GM23248 (cell line): ENCODE results near the gene TP63. TPM values are rescaled to one million over a fixed set of nuclear protein-coding genes. Genes with fewer than 3 reads are reported as not detected.

Source experiments
- DNase-seq: peaks from one replicate; pipeline ENCODE4 v3.0.0-alpha.2; 2015
- H2AFZ ChIP-seq: fragments of 200-600 bp; sonication (generic); 2 replicates; pipeline ENCODE4 v1.6.1; 2016; ENCODE audit warnings: antibody characterized with exemption
- H3F3A ChIP-seq: fragments of 200-600 bp; sonication (generic); 2 replicates; pipeline ENCODE4 v1.6.1; 2016; ENCODE audit warnings: mild to moderate bottlenecking, antibody characterized with exemption, mixed run types; ENCODE audit not compliant: insufficient read depth
- H3K27ac ChIP-seq: fragments of 200-600 bp; sonication (generic); 2 replicates; pipeline ENCODE4 v1.5.1; 2016; ENCODE audit warnings: mild to moderate bottlenecking
- H3K27me3 ChIP-seq: fragments of 200-600 bp; sonication (generic); replicated peaks from 2 replicates; pipeline ENCODE4 v1.6.1; 2016; ENCODE audit warnings: mild to moderate bottlenecking; ENCODE audit not compliant: insufficient read depth
- H3K36me3 ChIP-seq: fragments of 200-600 bp; sonication (generic); 2 replicates; pipeline ENCODE4 v1.6.1; 2016; ENCODE audit warnings: low read depth, mild to moderate bottlenecking
- H3K4me1 ChIP-seq: fragments of 200-600 bp; sonication (generic); 2 replicates; pipeline ENCODE4 v1.6.1; 2016; ENCODE audit warnings: mild to moderate bottlenecking; ENCODE audit not compliant: insufficient read depth
- H3K4me2 ChIP-seq: fragments of 200-600 bp; sonication (generic); one replicate; pipeline ENCODE4 v1.6.1; 2016; ENCODE audit warnings: mild to moderate bottlenecking; ENCODE audit not compliant: unreplicated experiment
- H3K4me3 ChIP-seq: fragments of 200-600 bp; sonication (generic); 2 replicates; pipeline ENCODE4 v1.5.1; 2016; ENCODE audit warnings: mild to moderate bottlenecking
- H3K79me2 ChIP-seq: fragments of 200-600 bp; sonication (generic); 2 replicates; pipeline ENCODE4 v1.6.1; 2016; ENCODE audit warnings: mild to moderate bottlenecking; ENCODE audit not compliant: insufficient read depth
- H3K9ac ChIP-seq: fragments of 200-600 bp; sonication (generic); 2 replicates; pipeline ENCODE4 v1.6.1; 2016; ENCODE audit warnings: mild to moderate bottlenecking
- H3K9me2 ChIP-seq: fragments of 200-600 bp; sonication (generic); 2 replicates; pipeline ENCODE4 v1.6.1; 2016; ENCODE audit warnings: mixed run types, mild to moderate bottlenecking, moderate library complexity; ENCODE audit not compliant: insufficient read depth
- H3K9me3 ChIP-seq: fragments of 200-600 bp; sonication (generic); one replicate; pipeline ENCODE4 v1.6.1; 2017; ENCODE audit warnings: low read depth
- H4K20me1 ChIP-seq: fragments of 200-600 bp; sonication (generic); 2 replicates; pipeline ENCODE4 v1.6.0; 2016; ENCODE audit not compliant: insufficient read depth
- EZH2 ChIP-seq: fragments of 200-600 bp; sonication (generic); IDR thresholded peaks from 2 replicates; pipeline ENCODE4 v1.6.1; 2018; ENCODE audit warnings: antibody characterized with exemption, mild to moderate bottlenecking; ENCODE audit not compliant: insufficient read depth, poor library complexity, severe bottlenecking
- EZH2phosphoT487 ChIP-seq: fragments of 200-600 bp; sonication (generic); IDR thresholded peaks from 2 replicates; pipeline ENCODE4 v1.6.1; 2018; ENCODE audit warnings: antibody characterized with exemption, moderate library complexity, mild to moderate bottlenecking, low read depth; ENCODE audit not compliant: insufficient read depth
- WGBS, 2 experiments: methylation state at CpG; one replicate each; pipeline ENCODE4 v1.1.6; 2015 to 2017; ENCODE audit warnings: low lambda C conversion rate in 2 of 2, low coverage in 1 of 2; ENCODE audit errors: missing lambda C conversion rate in 2 of 2; 5-methylcytosine and 5-hydroxymethylcytosine counted together
- in situ Hi-C: fragments of 300-500 bp; cut with MboI; formaldehyde crosslinking; loops from 2 replicates; pipeline ENCODE4 v1.15.0; 2020
- polyA plus RNA-seq: library from polyadenylated mRNA; unstranded; fragments of >200 nt; fragmentation: Nextera tagmentation; extraction: Ambion mirVana; gene quantifications from 2 replicates; pipeline ENCODE4 v1.2.1, GENCODE V29; 2016
- total RNA-seq: library from RNA; depleted of rRNA; stranded (reverse); fragments of >200 nt; shearing (Covaris generic); gene quantifications from 2 replicates; pipeline ENCODE4 v1.2.3, GENCODE V29; 2014

Gene TP63
- total and polyA plus RNA-seq, 2 experiments from 2014 or later, result not detected

DNA sequence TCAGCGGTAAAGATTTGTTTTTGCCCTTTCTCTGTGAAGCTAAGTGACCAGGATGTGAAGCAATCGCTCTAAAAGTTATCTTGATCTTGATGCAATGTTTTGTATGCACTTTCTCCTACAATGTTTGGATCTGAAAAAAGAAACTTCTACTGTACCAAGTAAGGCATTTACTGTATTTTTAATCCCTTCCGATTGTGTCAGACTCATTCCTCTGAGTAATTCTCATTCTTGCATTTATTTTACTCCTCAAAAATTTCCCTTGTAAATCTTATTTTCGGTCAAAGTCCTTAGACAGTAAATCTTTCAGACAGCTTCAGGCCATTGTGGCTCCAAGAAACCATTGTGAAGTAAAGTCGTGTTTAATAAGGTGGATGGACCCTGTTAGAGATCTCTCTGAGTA lies 141.9 kb downstream of the TP63 start:
- WGBS, 2 experiments, result 6 to 8% methylated on average over 5 of the region's 5 CpGs
- Histone ChIP-seq H3K4me1 (peaks cover 23% of the 10 kb centered on the region), H3K27ac (peak overlapping the region; percentile 76), H3K79me2 (no peaks in the 10 kb centered on the region), H3F3A (peaks cover 31% of the 10 kb centered on the region), H3K9me3 (no peaks in the 10 kb centered on the region), H3K27me3 (no peaks in the 10 kb centered on the region), H2AFZ (peak overlapping the region; percentile 65), H3K36me3 (no peaks in the 10 kb centered on the region), H3K4me2 (peak overlapping the region; percentile 87), H3K9ac (peak overlapping the region; percentile 52), H3K9me2 (no peaks in the 10 kb centered on the region), H3K4me3 (peak overlapping the region; percentile 57), H4K20me1 (no peaks in the 10 kb centered on the region)
- peak; percentile 80 for DNase-seq
- in situ Hi-C loops, result no loop called here
- no peak for TF ChIP-seq EZH2phosphoT487
- no peak for TF ChIP-seq EZH2

DNA sequence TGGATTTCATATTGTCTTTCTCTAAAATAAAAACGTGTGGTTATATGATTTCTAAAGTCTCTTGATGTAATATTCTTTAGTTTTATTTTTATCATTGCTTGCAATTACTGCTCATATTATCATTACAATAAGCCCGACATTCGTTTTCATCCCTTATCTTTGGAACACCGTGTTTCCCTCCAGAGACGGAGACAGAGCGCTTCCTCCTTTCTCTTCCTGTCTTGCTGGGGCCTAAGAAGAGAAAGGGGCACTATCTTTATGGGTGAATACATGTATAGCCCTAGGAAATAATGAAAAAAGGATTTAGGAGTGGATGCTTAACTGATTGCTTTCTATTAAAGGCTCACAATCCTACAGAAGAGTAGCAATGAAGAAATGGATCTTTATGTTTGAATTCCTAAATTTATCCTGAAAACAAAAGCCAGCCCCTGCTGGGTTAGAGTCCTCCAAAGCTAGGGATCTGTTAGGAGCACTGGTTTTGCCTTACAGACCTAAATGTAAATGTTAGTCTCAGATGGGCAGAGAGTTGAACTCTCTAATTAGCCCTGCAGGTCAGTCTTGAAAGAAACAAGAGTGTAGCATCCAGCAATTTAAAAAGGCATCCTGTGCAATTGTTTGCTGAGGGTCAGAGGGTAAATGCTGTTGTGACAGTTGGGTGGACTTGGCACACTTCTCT lies 145.1 kb downstream of the TP63 start:
- Histone ChIP-seq H3K4me1 (peaks cover 23% of the 10 kb centered on the region), H3F3A (peaks cover 31% of the 10 kb centered on the region), H2AFZ (no peak overlapping the region), H3K4me2 (no peak overlapping the region), H3K79me2 (no peaks in the 10 kb centered on the region), H3K9me2 (no peaks in the 10 kb centered on the region), H4K20me1 (no peaks in the 10 kb centered on the region), H3K9ac (no peak overlapping the region), H3K27ac (no peak overlapping the region), H3K36me3 (no peaks in the 10 kb centered on the region), H3K9me3 (no peaks in the 10 kb centered on the region), H3K27me3 (no peaks in the 10 kb centered on the region), H3K4me3 (no peak overlapping the region)
- TF ChIP-seq EZH2phosphoT487 (no peak), EZH2 (no peak)
- in situ Hi-C loops, result no loop called here
- WGBS, 2 experiments, result 82 to 84% methylated on average over 6 of the region's 6 CpGs
- DNase-seq, result no peak

DNA sequence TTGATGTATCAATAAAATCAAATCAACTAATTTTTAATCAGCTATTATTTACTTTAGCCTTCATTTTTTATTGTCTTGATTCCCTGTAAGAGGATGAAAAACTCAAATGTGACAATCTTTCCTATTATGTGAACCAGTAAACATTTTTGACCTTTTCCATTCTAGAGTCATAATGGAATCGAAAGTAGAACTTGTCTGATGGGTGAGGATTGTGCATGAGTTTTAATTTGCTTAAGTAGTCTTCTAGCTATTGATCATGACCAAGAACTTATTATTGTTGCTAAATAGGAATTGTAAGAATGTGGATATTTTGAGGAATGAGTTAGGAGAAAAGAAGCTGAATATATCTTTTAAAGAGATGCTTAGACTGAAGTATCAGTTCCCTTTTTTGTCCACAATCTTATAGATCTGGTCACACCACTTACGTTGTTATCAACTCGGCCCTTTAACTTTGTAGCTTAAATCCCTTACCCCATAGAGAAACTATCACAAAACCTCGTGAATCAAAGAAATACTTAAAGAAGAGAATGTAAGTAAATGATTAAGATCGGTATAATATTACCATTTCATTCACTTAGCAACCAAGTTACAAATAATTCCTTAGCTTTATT lies 147.3 kb downstream of the TP63 start:
- Histone ChIP-seq H3K27me3 (no peaks in the 10 kb centered on the region), H3F3A (peaks cover 12% of the 10 kb centered on the region), H3K4me1 (peaks cover 3% of the 10 kb centered on the region), H3K9me3 (no peaks in the 10 kb centered on the region), H2AFZ (no peak overlapping the region), H3K4me3 (no peak overlapping the region), H3K27ac (no peak overlapping the region), H3K9me2 (no peaks in the 10 kb centered on the region), H3K79me2 (no peaks in the 10 kb centered on the region), H4K20me1 (no peaks in the 10 kb centered on the region), H3K9ac (no peak overlapping the region), H3K36me3 (no peaks in the 10 kb centered on the region), H3K4me2 (no peak overlapping the region)
- in situ Hi-C loops, result no loop called here
- no peak for TF ChIP-seq EZH2phosphoT487
- no peak for TF ChIP-seq EZH2
- 76 to 78% methylated on average over 5 of the region's 5 CpGs for WGBS, 2 experiments
- DNase-seq, result no peak

DNA sequence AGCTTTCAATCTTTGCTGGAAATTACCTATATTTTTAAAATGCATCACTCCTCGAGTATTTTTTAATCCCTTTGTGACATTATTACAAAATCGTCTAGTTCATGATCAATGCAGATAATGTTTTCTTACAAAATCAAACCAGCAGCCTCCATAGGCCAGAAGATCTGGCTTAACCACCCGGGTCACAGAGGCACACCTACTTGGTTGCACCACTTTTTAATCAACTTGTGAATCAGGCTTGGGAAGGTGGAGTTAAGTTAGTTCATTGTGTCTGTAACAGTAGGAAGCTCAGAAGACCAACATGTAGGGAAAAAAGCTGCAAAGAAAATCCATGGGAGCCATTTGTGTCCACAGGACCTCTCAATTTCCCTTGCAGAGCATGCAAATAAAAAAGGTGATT lies 148.0 kb downstream of the TP63 start:
- H2AFZ ChIP-seq, result no peak overlapping the region

More for the DNA sequence above, 148.0 kb downstream of the TP63 start:
- H3K4me3 ChIP-seq, result no peak overlapping the region
- H4K20me1 ChIP-seq, result no peaks in the 10 kb centered on the region
- H3K9me3 ChIP-seq, result no peaks in the 10 kb centered on the region
- H3K4me1 ChIP-seq, result no peaks in the 10 kb centered on the region
- no peaks in the 10 kb centered on the region for H3K36me3 ChIP-seq
- H3K4me2 ChIP-seq, result no peak overlapping the region
- peaks cover 4% of the 10 kb centered on the region for H3F3A ChIP-seq
- H3K9me2 ChIP-seq, result no peaks in the 10 kb centered on the region
- TF ChIP-seq EZH2phosphoT487 (no peak), EZH2 (no peak)
- WGBS, 2 experiments, result 79 to 86% methylated on average over 3 of the region's 3 CpGs
- no peak overlapping the region for H3K9ac ChIP-seq
- no peaks in the 10 kb centered on the region for H3K79me2 ChIP-seq
- no peaks in the 10 kb centered on the region for H3K27me3 ChIP-seq
- H3K27ac ChIP-seq, result no peak overlapping the region
- in situ Hi-C loops, result no loop called here
- DNase-seq, result no peak
